ENCODE measurements around the gene ISX.

Gene ISX

GRCh38 chr22:35071784-35072183, 5.8 kb downstream of the ISX start:
- no peak for TF ChIP-seq CTCF (IDR thresholded peaks at IDR 0.05)

GRCh38 chr22:35072925-35073324, 7.0 kb downstream of the ISX start:
- no peak for TF ChIP-seq CTCF (IDR thresholded peaks at IDR 0.05)

- TF ChIP-seq CTCF (IDR thresholded peaks at IDR 0.05): no peak
Measured at GRCh38 chr22:35074583-35074982, 8.6 kb downstream of the ISX start.

GRCh38 chr22:35076630-35077029, 10.7 kb downstream of the ISX start:
- no peak for TF ChIP-seq CTCF (IDR thresholded peaks at IDR 0.05)

- no peak for TF ChIP-seq CTCF (IDR thresholded peaks at IDR 0.05)
Measured at GRCh38 chr22:35085621-35086020, 19.7 kb downstream of the ISX start.

- no peak for TF ChIP-seq CTCF (IDR thresholded peaks at IDR 0.05)
Measured at GRCh38 chr22:35089139-35089538, 23.2 kb downstream of the ISX start.

- TF ChIP-seq CTCF (IDR thresholded peaks at IDR 0.05): no peak
Measured at GRCh38 chr22:35092406-35092805, 26.4 kb downstream of the ISX start.

- TF ChIP-seq CTCF (IDR thresholded peaks at IDR 0.05): no peak
Measured at GRCh38 chr22:35098921-35099320, 33.0 kb downstream of the ISX start.

Measured in LNCAP (cell line).